AG20443 (cell line): ENCODE data around the gene AGMAT.
A peak's percentile ranks its signal among the peaks of the same experiment; 100 is the strongest.
"Not testable (repeated sequence)": the region's sequence is repeated elsewhere in the genome, so short reads cannot be mapped to it uniquely, and the experiment has no call there.

Experiments
- DNase-seq: peaks from one replicate; pipeline ENCODE4 v3.0.0; 2012; ENCODE audit warnings: low spot score, mixed read lengths

Gene AGMAT

DNA sequence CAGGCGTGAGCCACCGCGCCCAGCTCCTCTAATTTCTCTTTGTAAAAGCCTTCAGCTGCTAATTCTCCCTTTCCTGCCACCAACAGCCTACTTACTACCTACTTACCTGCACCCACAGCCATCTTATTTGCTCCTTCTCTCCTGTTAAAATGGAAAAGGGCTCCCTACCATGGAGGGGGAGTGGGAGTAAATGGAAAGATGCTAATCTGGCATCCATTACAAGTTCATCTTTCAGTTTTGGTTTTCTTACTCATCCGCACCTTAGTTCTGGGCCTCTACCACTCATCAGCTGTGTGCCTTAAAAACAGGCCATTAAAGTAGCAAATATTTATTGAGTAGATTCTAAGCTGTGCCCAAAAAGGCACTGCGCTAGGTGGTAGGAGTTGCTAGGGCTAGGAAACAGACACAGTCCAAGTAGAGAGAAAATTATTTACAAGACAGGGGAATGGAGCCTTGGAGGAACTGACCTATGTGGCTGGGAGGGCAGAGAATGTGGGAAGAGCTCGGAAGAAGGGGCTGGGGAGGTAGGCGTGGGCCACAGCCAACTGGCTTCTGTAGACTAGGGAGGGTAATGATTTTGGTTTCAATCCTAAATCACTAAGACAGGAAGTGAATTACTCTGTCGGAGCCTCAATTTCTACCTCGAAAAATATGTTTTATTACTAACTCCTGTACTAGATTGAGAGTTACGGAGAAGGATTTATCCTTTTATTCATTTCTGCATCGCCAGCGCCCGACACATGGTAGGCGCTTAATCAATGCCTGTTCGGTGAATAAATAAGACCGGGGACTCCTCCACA lies 31.7 kb upstream of the AGMAT start:
- DNase-seq: peak; percentile 32

- no peak for DNase-seq
Measured at GRCh38 chr1:15610167-15610566, 25.3 kb upstream of the AGMAT start.

- DNase-seq: no peak
Measured at GRCh38 chr1:15609631-15610030, 24.8 kb upstream of the AGMAT start.

DNA sequence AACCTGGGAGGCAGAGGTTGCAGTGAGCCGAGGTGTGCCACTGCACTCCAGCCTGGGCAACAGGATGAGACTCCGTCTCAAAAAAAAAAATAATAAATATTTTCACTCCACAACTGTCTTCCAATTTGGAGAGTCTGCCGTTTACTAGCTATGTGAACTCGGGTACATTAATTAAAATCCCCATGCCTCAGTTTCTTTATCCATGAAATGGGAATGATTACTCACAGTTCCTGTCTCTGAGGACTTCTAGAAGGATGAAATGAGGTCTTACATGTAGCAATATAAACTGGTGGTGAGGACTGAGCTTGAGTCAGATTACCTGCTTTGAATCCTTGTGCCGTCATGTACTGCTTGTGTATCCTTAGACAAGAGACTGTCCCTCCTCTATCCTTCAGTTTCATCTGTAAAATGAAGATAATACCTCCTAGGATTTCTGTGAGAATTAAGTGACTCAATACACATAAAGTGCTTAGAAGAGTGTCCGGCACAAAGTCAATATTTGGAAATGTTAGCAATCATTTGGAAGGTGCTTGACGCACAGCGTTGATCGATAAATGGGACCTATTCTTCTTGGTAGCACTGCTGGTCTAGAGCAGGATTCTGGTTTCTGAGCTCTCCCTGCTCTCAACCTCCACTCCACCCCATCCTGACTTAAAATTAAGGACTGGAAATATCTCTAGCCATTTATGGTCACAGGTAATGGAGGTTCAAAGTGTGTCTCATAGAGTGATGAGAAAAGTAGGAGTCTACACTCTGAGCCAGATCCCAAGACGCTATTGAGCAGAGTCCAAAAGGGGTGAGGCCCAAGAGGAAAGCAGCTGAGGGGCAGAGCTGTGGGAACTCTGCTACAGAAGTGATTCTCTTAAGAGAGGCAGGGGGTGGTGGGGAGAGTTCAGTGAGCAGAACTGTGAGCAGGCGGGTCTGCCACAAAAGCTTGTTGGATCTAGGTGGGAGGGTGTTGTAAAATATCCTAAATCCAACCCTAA lies 20.8 kb upstream of the AGMAT start:
- DNase-seq: no peak

GRCh38 chr1:15604400-15604799 lies 19.5 kb upstream of the AGMAT start:
- not testable (repeated sequence) for DNase-seq

- DNase-seq: not testable (repeated sequence)
Measured at GRCh38 chr1:15603966-15604282, 19.1 kb upstream of the AGMAT start.

- DNase-seq: peak; percentile 99
Measured at GRCh38 chr1:15603050-15603965, 18.5 kb upstream of the AGMAT start.

DNA sequence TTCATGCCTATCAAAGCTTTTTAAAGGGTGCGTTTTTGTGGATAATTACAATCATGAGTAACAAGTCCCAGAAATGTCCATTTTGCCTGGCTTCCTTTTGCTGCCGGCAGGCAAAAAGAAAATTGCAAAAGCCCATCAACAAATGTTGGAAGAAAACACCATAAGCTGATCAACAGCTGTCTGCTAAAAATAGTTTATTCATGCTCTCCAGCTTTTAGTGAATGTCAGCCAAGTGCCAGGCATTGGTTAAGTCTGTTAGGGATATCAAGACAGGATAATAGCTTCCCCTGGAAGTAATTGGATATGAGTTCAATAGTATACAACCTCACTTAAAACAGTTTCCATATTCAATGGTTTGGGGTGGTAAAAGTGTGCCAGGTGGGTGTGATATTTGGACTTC lies 13.6 kb upstream of the AGMAT start:
- no peak for DNase-seq

- DNase-seq: no peak
Measured at GRCh38 chr1:15595809-15596617, 11.2 kb upstream of the AGMAT start.

GRCh38 chr1:15592285-15592684 lies 7.4 kb upstream of the AGMAT start:
- DNase-seq: no peak

DNA sequence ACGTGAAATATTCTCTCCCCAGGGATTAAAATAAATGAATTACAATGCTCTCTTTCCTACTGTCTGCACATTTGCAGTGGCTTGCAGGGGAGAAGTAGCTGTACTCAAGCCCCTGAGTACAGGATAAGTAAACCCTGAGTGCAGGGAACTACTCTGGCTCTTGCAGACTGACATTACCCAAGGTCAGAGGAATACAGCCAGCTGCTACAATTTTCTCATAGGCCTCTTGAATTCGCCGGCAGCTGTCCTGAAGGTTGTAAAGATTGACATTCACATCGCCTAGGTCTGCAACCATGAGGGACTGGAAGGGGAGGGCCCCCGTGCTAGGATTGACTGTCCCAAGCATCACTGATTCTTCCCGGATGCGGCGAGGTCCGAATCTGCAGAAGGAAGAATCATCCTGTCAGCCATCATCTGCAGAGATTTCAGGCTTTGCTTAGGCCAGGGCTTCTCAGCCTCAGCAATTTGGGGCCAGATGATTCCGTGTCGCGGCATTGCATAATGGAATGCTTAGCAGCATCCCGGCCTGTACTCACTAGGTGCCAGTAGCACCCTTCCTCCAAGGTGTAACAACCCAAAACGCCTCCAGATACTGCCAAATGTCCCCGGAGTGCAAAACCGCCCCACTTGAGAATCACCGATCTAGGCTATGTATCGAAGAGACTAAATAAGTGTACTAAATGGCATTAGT lies 1.7 kb downstream of the AGMAT start:
- DNase-seq: no peak

DNA sequence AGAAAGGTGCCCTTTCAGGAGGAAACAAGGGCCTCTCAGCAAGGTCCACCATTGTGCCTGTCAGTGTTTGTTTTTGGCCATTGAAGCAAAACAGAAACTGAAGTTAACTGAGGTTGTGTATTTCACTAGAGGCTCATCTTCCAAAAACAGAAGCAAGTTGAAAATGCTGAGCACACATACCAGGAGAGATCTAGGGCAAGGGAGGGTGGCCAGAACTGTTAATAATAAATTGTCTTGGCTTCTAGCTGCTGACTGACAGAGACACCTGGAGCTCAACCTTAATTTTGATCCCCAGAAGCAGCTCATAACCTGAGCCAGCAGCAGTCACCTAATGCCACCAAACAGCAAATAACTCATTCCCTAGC lies 5.2 kb downstream of the AGMAT start:
- no peak for DNase-seq

DNA sequence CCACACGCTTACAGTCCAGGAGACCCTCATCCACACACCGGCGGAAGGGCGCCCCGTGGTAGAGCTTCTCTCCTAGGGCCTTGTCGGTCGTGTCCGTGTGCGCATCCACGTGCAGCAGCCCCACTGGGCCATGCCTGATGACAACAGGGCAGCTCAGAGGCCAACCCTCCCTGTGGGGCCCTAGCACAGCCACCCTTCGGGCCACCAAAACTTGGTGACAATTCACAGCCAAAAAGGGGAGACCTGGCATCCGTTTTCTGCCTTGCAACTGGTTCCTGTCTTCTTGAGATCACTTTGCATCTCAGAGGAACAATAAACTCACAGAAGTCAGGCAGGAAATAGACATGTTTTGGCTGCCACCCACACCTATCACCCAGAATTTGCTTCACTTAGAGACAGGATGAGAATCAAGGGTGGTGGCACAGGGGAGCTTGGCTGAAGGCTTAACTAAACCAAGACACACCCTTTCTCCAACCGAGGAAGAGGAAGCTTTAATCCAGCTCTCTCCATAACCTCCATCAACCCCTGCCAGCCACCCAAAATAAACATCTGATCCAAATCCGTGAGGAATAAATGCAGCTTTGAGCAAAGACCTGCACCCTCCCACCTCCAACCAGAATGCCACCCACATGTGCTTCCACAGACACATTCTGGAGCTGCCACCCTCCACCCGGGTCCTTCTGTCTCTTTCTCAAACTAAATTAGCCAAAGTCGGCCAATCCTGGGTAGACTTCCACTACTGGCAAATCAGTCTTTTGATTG lies 5.7 kb downstream of the AGMAT start:
- no peak for DNase-seq

DNA sequence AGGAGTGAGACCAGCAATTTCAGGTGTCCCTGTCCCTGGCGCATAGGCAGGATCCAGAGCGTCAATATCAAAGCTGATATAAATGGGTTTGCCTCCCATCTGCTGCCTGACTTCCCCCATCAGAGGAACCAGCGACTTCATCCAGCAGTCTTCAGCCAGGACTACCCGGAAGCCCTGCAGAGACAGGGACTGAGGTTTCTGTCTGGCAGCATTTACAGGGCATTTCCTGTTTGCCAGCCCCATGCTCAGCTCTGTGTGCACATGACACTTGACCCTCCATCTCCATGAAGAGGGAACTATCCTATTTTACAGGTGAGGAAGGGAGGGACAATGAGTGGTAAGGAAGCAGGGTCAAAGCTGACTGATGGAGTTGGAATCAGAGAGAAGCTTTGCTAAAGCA lies 7.2 kb downstream of the AGMAT start:
- no peak for DNase-seq

- no peak for DNase-seq
Measured at GRCh38 chr1:15575549-15576150, 9.2 kb downstream of the AGMAT start.

DNA sequence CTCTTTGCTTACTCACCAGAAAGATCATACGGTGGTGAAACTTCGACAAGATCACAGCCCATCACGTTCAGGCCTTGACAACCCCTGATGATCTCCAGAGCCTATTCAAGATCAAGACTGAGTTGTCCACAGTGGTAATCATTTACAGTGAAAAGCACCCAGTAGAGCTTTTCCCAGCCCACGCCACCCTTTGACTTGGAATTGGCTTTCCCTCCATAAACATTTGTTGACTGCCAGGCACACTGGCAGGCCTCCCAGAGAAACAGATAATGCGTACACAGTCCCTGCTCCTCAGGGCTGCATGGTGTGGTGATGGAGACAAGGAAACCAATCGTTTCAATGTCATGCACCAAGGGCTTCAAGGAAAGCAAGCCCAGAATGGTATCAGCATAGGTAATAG lies 10.1 kb downstream of the AGMAT start:
- no peak for DNase-seq

DNA sequence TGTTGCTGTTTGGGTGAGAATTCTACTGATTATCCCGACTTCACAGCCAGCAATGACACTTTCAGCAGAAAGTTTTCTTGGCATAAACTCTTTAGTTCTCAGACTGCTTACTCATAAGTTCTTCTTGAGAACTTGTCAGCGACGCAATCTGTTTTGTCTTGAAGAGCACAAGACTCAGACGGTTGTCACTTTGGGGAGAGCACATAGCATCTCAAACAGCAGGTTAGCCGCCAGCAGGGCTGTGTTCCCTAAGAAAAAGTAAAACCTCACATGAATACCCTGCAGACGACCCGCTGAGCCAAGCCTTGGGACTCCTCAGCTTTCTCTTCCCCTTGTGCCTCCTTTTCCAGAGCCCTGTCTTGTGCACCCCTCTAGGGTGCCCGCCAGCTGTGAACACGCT lies 11.4 kb downstream of the AGMAT start:
- peak; percentile 35 for DNase-seq

DNA sequence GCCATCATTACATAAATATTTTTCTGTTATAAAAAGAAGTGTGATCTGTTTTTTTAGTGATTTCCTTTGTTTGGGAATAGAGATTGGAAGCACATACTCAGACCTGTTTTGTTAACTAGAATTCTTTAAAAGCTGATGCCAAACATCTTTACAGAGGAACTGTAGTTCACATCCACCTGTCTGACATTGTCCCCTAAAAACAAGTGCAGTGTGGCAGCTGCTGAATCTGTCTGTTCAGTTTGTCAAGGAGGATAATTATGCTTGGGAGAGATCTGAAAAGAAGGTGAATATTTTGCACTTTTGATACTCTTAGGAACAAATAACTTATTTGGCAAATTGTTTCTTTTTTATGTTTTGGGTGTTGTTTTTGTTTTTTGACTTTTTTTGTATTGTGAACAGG lies 13.6 kb downstream of the AGMAT start:
- DNase-seq: no peak

DNA sequence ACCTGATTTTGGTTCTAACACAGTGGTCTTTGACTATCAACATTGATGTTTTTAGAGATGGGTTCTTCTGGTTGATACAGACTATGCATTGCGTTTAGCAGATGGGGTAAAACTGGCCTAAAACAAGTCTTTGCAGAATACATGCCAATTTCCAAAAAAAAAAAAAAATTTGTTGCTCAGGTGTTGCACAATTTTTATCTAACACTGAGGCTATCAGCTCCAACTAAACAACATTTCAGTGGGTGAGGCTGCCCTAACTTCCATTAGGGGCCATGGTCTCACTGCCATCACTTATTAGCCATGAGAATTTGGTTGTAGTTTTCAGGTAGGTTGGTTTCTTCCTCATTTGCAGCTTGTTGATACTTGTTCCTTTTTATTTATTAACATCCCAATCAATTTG lies 14.0 kb downstream of the AGMAT start:
- no peak for DNase-seq
